CD4-positive, CD25-positive, alpha-beta regulatory T cell (primary cell): ENCODE measurements around the gene SESTD1. TPM values are rescaled to one million over a fixed set of nuclear protein-coding genes. Genes with fewer than 3 reads are reported as not detected.

Experiments
- ATAC-seq, 2 donors: fragments of 150-1000 bp; cut with Tn5 transposase; one replicate each; pipeline ENCODE4 v1.10.0; 2021; ENCODE audit warnings: low read depth in 2 of 2, moderate number of reproducible peaks in 2 of 2, moderate library complexity in 1 of 2
- DNase-seq, 3 donors: peaks; one replicate each; pipeline versions ENCODE4 v3.0.0 to v3.0.0-alpha.2; 2012 to 2022; ENCODE audit warnings: mixed read lengths in 1 of 3
- H3K27ac ChIP-seq: one replicate; pipeline ENCODE4 v1.7.0; 2013; ENCODE audit warnings: mild to moderate bottlenecking, low read length; ENCODE audit not compliant: insufficient read depth, poor library complexity, severe bottlenecking
- H3K27me3 ChIP-seq: one replicate; pipeline ENCODE4 v1.7.0; 2013; ENCODE audit warnings: low read length; ENCODE audit not compliant: control insufficient read depth, insufficient read depth
- H3K36me3 ChIP-seq: one replicate; pipeline ENCODE4 v1.7.0; 2013; ENCODE audit warnings: mild to moderate bottlenecking, low read length, moderate library complexity; ENCODE audit not compliant: control insufficient read depth, insufficient read depth
- H3K4me1 ChIP-seq: 2 replicates; pipeline ENCODE4 v1.7.0; 2013; ENCODE audit warnings: mild to moderate bottlenecking, low read length; ENCODE audit not compliant: insufficient read depth, control insufficient read depth, poor library complexity, severe bottlenecking
- H3K4me3 ChIP-seq: one replicate; pipeline ENCODE4 v1.7.0; 2013; ENCODE audit warnings: low read depth, mild to moderate bottlenecking, low read length, moderate library complexity
- H3K9me3 ChIP-seq, 2 experiments: 1 replicate in 1 of 2; 2 replicates in 1 of 2; pipeline ENCODE4 v1.7.0; 2013; ENCODE audit warnings: low read length in 2 of 2, mild to moderate bottlenecking in 1 of 2, moderate library complexity in 1 of 2; ENCODE audit not compliant: control insufficient read depth in 2 of 2
- H3K27ac Mint-ChIP-seq, 3 donors: one replicate each; pipeline ENCODE4 v1.8.0; 2020 to 2022; ENCODE audit warnings: mild to moderate bottlenecking in 3 of 3, mixed read lengths in 3 of 3, moderate library complexity in 2 of 3
- H3K27me3 Mint-ChIP-seq: one replicate; pipeline ENCODE4 v1.8.0; 2022; ENCODE audit warnings: mild to moderate bottlenecking, mixed read lengths
- H3K36me3 Mint-ChIP-seq: one replicate; pipeline ENCODE4 v1.8.0; 2020; ENCODE audit warnings: mixed read lengths
- H3K4me1 Mint-ChIP-seq, 4 donors: one replicate each; pipeline ENCODE4 v1.8.0; 2020 to 2022; ENCODE audit warnings: mixed read lengths in 4 of 4, mild to moderate bottlenecking in 1 of 4
- H3K4me3 Mint-ChIP-seq, 4 donors: one replicate each; pipeline ENCODE4 v1.8.0; 2020 to 2022; ENCODE audit warnings: mild to moderate bottlenecking in 4 of 4, mixed read lengths in 4 of 4, moderate library complexity in 3 of 4
- H3K9me3 Mint-ChIP-seq, 7 donors: one replicate each; pipeline ENCODE4 v1.8.0; 2020 to 2022; ENCODE audit warnings: mixed read lengths in 7 of 7, mild to moderate bottlenecking in 3 of 7, moderate library complexity in 2 of 7
- polyA plus RNA-seq, 4 donors: library from polyadenylated mRNA; unstranded; fragments of 300-500 nt; fragmentation: Illumina TruSeq; gene quantifications; one replicate each; pipeline ENCODE4 v1.2.3, GENCODE V29; 2021
- total RNA-seq: library from RNA; stranded (reverse); gene quantifications from one replicate; pipeline ENCODE4 v1.2.3, GENCODE V29; 2022

Gene SESTD1
- total and polyA plus RNA-seq, 5 donors from 2014 or later: 0.63 to 7.3 (median 2.8) TPM

- no peak overlapping the region for H3K4me3 Mint-ChIP-seq
- Histone ChIP-seq H3K27ac (no peak overlapping the region), H3K9me3 (no peaks in the 10 kb centered on the region), H3K4me3 (no peak overlapping the region), H3K4me1 (no peaks in the 10 kb centered on the region), H3K36me3 (no peaks in the 10 kb centered on the region), H3K27me3 (no peaks in the 10 kb centered on the region)
- H3K9me3 Mint-ChIP-seq: no peaks in the 10 kb centered on the region
- no peak for DNase-seq
- ATAC-seq: no peak
- H3K36me3 Mint-ChIP-seq: no peaks in the 10 kb centered on the region
- H3K4me1 Mint-ChIP-seq: no peaks in the 10 kb centered on the region
- H3K27ac Mint-ChIP-seq: no peak overlapping the region
- peaks cover 30% of the 10 kb centered on the region for H3K27me3 Mint-ChIP-seq
Measured at GRCh38 chr2:179275253-179276012, 10.8 kb upstream of the SESTD1 start.

GRCh38 chr2:179274749-179275148 lies 10.1 kb upstream of the SESTD1 start:
- H3K4me1 Mint-ChIP-seq: no peaks in the 10 kb centered on the region
- peaks cover 24% of the 10 kb centered on the region for H3K27me3 Mint-ChIP-seq
- Histone ChIP-seq H3K4me1 (no peaks in the 10 kb centered on the region), H3K27me3 (no peaks in the 10 kb centered on the region), H3K4me3 (no peak overlapping the region), H3K9me3 (no peaks in the 10 kb centered on the region), H3K36me3 (no peaks in the 10 kb centered on the region), H3K27ac (no peak overlapping the region)
- DNase-seq (peak in 1 of 3 donors; percentile 13), ATAC-seq (no peak)
- no peaks in the 10 kb centered on the region for H3K9me3 Mint-ChIP-seq
- no peaks in the 10 kb centered on the region for H3K36me3 Mint-ChIP-seq
- no peak overlapping the region for H3K4me3 Mint-ChIP-seq
- no peak overlapping the region for H3K27ac Mint-ChIP-seq

- H3K36me3 Mint-ChIP-seq: no peaks in the 10 kb centered on the region
- H3K4me3 ChIP-seq: no peak overlapping the region
- no peak for DNase-seq
- peaks cover 18% of the 10 kb centered on the region for H3K27me3 Mint-ChIP-seq
- no peaks in the 10 kb centered on the region for H3K9me3 Mint-ChIP-seq
- no peaks in the 10 kb centered on the region for H3K4me1 Mint-ChIP-seq
- H3K4me3 Mint-ChIP-seq: no peak overlapping the region
- H3K27ac Mint-ChIP-seq: peak overlapping the region in 1 of 3 donors; percentile 53
- no peaks in the 10 kb centered on the region for H3K4me1 ChIP-seq
- no peaks in the 10 kb centered on the region for H3K9me3 ChIP-seq
- H3K27ac ChIP-seq: no peak overlapping the region
- no peaks in the 10 kb centered on the region for H3K27me3 ChIP-seq
- no peaks in the 10 kb centered on the region for H3K36me3 ChIP-seq
- ATAC-seq: no peak
Measured at GRCh38 chr2:179273461-179273962, 8.9 kb upstream of the SESTD1 start.

- H3K36me3 Mint-ChIP-seq: no peaks in the 10 kb centered on the region
- DNase-seq (no peak), ATAC-seq (no peak)
- Histone ChIP-seq H3K4me3 (no peak overlapping the region), H3K9me3 (no peaks in the 10 kb centered on the region), H3K4me1 (no peaks in the 10 kb centered on the region), H3K27me3 (peaks cover 3% of the 10 kb centered on the region), H3K36me3 (no peaks in the 10 kb centered on the region), H3K27ac (no peak overlapping the region)
- H3K27ac Mint-ChIP-seq: no peak overlapping the region
- H3K9me3 Mint-ChIP-seq: no peaks in the 10 kb centered on the region
- peaks cover 22% of the 10 kb centered on the region for H3K27me3 Mint-ChIP-seq
- H3K4me3 Mint-ChIP-seq: no peak overlapping the region
- no peaks in the 10 kb centered on the region for H3K4me1 Mint-ChIP-seq
Measured at GRCh38 chr2:179272406-179273192, 8.0 kb upstream of the SESTD1 start.

- Mint-ChIP-seq H3K9me3 (no peaks in the 10 kb centered on the region), H3K4me3 (no peak overlapping the region), H3K4me1 (peaks cover 0 to 8% (median 1%) of the 10 kb centered on the region in 4 donors), H3K27ac (no peak overlapping the region), H3K27me3 (peaks cover 35% of the 10 kb centered on the region), H3K36me3 (no peaks in the 10 kb centered on the region)
- DNase-seq (no peak), ATAC-seq (no peak)
- Histone ChIP-seq H3K27me3 (peaks cover 12% of the 10 kb centered on the region), H3K4me1 (no peaks in the 10 kb centered on the region), H3K9me3 (no peaks in the 10 kb centered on the region), H3K4me3 (no peak overlapping the region), H3K36me3 (no peaks in the 10 kb centered on the region), H3K27ac (no peak overlapping the region)
Measured at GRCh38 chr2:179270689-179271088, 6.1 kb upstream of the SESTD1 start.

- Mint-ChIP-seq H3K36me3 (no peaks in the 10 kb centered on the region), H3K4me3 (no peak overlapping the region), H3K27ac (no peak overlapping the region), H3K27me3 (peaks cover 38% of the 10 kb centered on the region), H3K9me3 (no peaks in the 10 kb centered on the region), H3K4me1 (peaks cover 0 to 15% (median 11%) of the 10 kb centered on the region in 4 donors)
- peaks cover 11% of the 10 kb centered on the region for H3K4me1 ChIP-seq
- H3K9me3 ChIP-seq: no peaks in the 10 kb centered on the region
- H3K36me3 ChIP-seq: no peaks in the 10 kb centered on the region
- H3K4me3 ChIP-seq: no peak overlapping the region
- no peak for ATAC-seq
- H3K27me3 ChIP-seq: peaks cover 14% of the 10 kb centered on the region
- H3K27ac ChIP-seq: no peak overlapping the region
- DNase-seq: no peak
Measured at GRCh38 chr2:179268277-179268925, 3.8 kb upstream of the SESTD1 start.

GRCh38 chr2:179266271-179266670 lies 1.6 kb upstream of the SESTD1 start:
- DNase-seq (no peak), ATAC-seq (no peak)
- H3K4me1 ChIP-seq: peaks cover 15% of the 10 kb centered on the region
- no peak overlapping the region for H3K4me3 ChIP-seq
- peaks cover 20% of the 10 kb centered on the region for H3K27me3 ChIP-seq
- H3K4me1 Mint-ChIP-seq: peaks cover 11 to 23% (median 20%) of the 10 kb centered on the region in 4 donors
- H3K9me3 ChIP-seq: no peaks in the 10 kb centered on the region
- H3K36me3 Mint-ChIP-seq: no peaks in the 10 kb centered on the region
- peaks cover 0 to 1% (median 0%) of the 10 kb centered on the region in 7 donors for H3K9me3 Mint-ChIP-seq
- no peaks in the 10 kb centered on the region for H3K36me3 ChIP-seq
- H3K27ac ChIP-seq: no peak overlapping the region
- no peak overlapping the region for H3K27ac Mint-ChIP-seq
- peak overlapping the region; percentile 79 to 91 (median 83) for H3K4me3 Mint-ChIP-seq
- H3K27me3 Mint-ChIP-seq: peaks cover 46% of the 10 kb centered on the region
